Hepatocyte (in vitro differentiated cells): ENCODE measurements around the gene STARD9. TPM values are rescaled to one million over a fixed set of nuclear protein-coding genes. Genes with fewer than 3 reads are reported as not detected.
A peak's percentile ranks its signal among the peaks of the same experiment; 100 is the strongest.

Experiments
- DNase-seq: peaks from one replicate; pipeline ENCODE4 v3.0.0-alpha.2; 2016; ENCODE audit warnings: low spot score
- H2AFZ ChIP-seq: fragments of 200-600 bp; sonication (generic); 2 replicates; pipeline ENCODE4 v1.6.0; 2016; ENCODE audit warnings: antibody characterized with exemption, mild to moderate bottlenecking
- H3K27ac ChIP-seq: fragments of 200-600 bp; sonication (generic); 2 replicates; pipeline ENCODE4 v1.5.1; 2016; ENCODE audit warnings: mild to moderate bottlenecking
- H3K27me3 ChIP-seq: fragments of 200-600 bp; sonication (generic); 2 replicates; pipeline ENCODE4 v1.6.1; 2016
- H3K36me3 ChIP-seq: fragments of 200-600 bp; sonication (generic); replicated peaks from 2 replicates; pipeline ENCODE4 v1.5.1; 2016; ENCODE audit warnings: low read depth; ENCODE audit not compliant: insufficient read depth
- H3K4me1 ChIP-seq: fragments of 200-600 bp; sonication (generic); 2 replicates; pipeline ENCODE4 v1.5.1; 2016; ENCODE audit warnings: mild to moderate bottlenecking, moderate library complexity; ENCODE audit not compliant: insufficient read depth
- H3K4me2 ChIP-seq: fragments of 200-600 bp; sonication (generic); 2 replicates; pipeline ENCODE4 v1.6.0; 2016
- H3K4me3 ChIP-seq: fragments of 200-600 bp; sonication (generic); 2 replicates; pipeline ENCODE4 v1.5.1; 2016; ENCODE audit warnings: mild to moderate bottlenecking
- H3K79me2 ChIP-seq: fragments of 200-600 bp; sonication (generic); 2 replicates; pipeline ENCODE4 v1.6.0; 2017; ENCODE audit warnings: mild to moderate bottlenecking
- H3K9me2 ChIP-seq: fragments of 200-600 bp; sonication (generic); replicated peaks from 2 replicates; pipeline ENCODE4 v1.6.0; 2017; ENCODE audit warnings: mild to moderate bottlenecking; ENCODE audit not compliant: insufficient read depth
- H3K9me3 ChIP-seq: fragments of 200-600 bp; sonication (generic); 2 replicates; pipeline ENCODE4 v1.5.1; 2016; ENCODE audit warnings: low read depth, mild to moderate bottlenecking
- H4K20me1 ChIP-seq: fragments of 200-600 bp; sonication (generic); 2 replicates; pipeline ENCODE4 v1.6.0; 2016; ENCODE audit warnings: mild to moderate bottlenecking; ENCODE audit not compliant: insufficient read depth, poor library complexity, severe bottlenecking
- EZH2 ChIP-seq: fragments of 200-600 bp; sonication (generic); IDR thresholded peaks from 2 replicates; pipeline ENCODE4 v1.6.1; 2016; ENCODE audit warnings: antibody characterized with exemption, mild to moderate bottlenecking, borderline replicate concordance
- EZH2phosphoT487 ChIP-seq: fragments of 200-600 bp; sonication (generic); IDR thresholded peaks from one replicate; pipeline ENCODE4 v1.6.1; 2018; ENCODE audit warnings: antibody characterized with exemption, mild to moderate bottlenecking, low read depth, moderate library complexity; ENCODE audit not compliant: unreplicated experiment, severe bottlenecking
- WGBS: methylation state at CpG from one replicate; pipeline ENCODE4 v1.1.6; 2016; ENCODE audit warnings: low lambda C conversion rate; ENCODE audit errors: missing lambda C conversion rate; 5-methylcytosine and 5-hydroxymethylcytosine counted together
- polyA plus RNA-seq: library from polyadenylated mRNA; unstranded; fragments of >200 nt; fragmentation: Nextera tagmentation; extraction: Ambion mirVana; gene quantifications from 2 replicates; pipeline ENCODE4 v1.2.1, GENCODE V29; 2016
- total RNA-seq: library from RNA; depleted of rRNA; stranded (reverse); fragments of >200 nt; gene quantifications from 2 replicates; pipeline ENCODE4 v1.2.3, GENCODE V29; 2014
- TF ChIP-seq, protein P1 (sequence below): fragments of 200-600 bp; sonication (generic); IDR thresholded peaks from 2 replicates; pipeline ENCODE4 v1.5.1; 2016; ENCODE audit warnings: antibody characterized with exemption, mild to moderate bottlenecking; ENCODE audit not compliant: poor library complexity

STARD9 gene
- total and polyA plus RNA-seq, 2 experiments from 2014 or later, result 0.50 to 3.0 TPM

DNA sequence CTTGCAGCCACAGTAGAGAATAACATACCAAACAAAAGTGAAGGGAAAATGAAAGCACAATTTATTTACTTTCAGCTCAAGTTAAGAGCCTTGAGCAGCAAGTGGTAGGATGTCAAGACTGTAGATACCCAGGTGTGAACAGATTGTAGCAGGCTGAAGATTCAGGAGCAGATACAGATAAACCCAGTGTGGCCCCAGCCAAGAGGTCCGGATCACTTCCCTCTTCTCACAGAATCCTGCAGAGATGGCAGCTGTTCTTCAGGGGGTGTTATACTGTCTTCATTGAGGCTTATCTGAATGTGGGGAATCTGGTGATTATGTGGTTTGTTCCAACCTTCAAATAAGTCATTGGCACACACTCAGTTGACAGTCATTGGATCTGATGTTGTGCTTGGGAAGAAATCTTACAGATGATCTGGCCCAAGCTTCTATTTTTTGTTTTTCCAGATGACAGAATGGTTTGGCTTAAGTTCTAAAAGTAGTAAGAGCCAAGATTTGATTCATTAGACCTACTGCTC is 2.2 kb downstream of the STARD9 start:
- H3K9me2 ChIP-seq, result no peaks in the 10 kb centered on the region
- WGBS, result 29% methylated on average over 1 of the region's 1 CpG
- H3K27ac ChIP-seq, result no peak overlapping the region
- peaks cover 43% of the 10 kb centered on the region for H3K27me3 ChIP-seq
- H2AFZ ChIP-seq, result no peak overlapping the region
- TF ChIP-seq EZH2 (no peak), EZH2phosphoT487 (no peak)
- TF ChIP-seq, protein P1, sequence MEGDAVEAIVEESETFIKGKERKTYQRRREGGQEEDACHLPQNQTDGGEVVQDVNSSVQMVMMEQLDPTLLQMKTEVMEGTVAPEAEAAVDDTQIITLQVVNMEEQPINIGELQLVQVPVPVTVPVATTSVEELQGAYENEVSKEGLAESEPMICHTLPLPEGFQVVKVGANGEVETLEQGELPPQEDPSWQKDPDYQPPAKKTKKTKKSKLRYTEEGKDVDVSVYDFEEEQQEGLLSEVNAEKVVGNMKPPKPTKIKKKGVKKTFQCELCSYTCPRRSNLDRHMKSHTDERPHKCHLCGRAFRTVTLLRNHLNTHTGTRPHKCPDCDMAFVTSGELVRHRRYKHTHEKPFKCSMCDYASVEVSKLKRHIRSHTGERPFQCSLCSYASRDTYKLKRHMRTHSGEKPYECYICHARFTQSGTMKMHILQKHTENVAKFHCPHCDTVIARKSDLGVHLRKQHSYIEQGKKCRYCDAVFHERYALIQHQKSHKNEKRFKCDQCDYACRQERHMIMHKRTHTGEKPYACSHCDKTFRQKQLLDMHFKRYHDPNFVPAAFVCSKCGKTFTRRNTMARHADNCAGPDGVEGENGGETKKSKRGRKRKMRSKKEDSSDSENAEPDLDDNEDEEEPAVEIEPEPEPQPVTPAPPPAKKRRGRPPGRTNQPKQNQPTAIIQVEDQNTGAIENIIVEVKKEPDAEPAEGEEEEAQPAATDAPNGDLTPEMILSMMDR, result no peak
- DNase-seq, result no peak
- no peaks in the 10 kb centered on the region for H3K9me3 ChIP-seq
- H4K20me1 ChIP-seq, result no peaks in the 10 kb centered on the region
- peak overlapping the region; percentile 43 for H3K4me2 ChIP-seq
- no peak overlapping the region for H3K4me3 ChIP-seq
- H3K79me2 ChIP-seq, result peaks cover 9% of the 10 kb centered on the region
- peaks cover 11% of the 10 kb centered on the region for H3K4me1 ChIP-seq
- H3K36me3 ChIP-seq, result no peaks in the 10 kb centered on the region

DNA sequence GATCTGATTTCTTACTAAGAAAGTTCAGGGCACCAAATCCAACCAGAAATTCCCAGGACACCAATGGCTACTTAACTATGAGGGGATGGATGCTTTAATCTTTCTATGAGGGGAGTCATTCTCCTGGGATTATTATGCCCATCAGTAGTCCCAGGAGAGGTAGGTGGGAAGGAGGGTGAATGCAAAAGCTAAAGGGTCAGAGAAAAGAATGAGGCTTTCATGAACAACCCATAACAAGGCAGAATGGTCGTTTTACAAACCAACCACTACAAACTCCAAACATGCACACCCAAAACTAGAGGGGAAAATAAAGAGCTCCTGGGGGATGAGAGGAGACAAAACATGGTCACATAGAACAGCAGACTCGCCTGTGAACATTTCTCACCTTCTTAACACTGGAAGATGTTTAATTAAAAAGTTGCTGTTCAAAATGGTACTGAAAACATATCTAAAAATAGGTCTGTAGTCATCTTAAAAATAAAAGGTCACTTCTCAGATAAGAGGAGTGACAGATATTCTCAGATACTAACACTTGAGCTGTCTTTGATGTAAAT is 3.7 kb downstream of the STARD9 start:
- H3K4me2 ChIP-seq, result no peak overlapping the region
- H3K79me2 ChIP-seq, result peaks cover 9% of the 10 kb centered on the region
- no peaks in the 10 kb centered on the region for H3K36me3 ChIP-seq
- no peak for TF ChIP-seq EZH2phosphoT487
- TF ChIP-seq, protein P1, result no peak
- TF ChIP-seq EZH2, result no peak
- no peaks in the 10 kb centered on the region for H3K9me3 ChIP-seq
- DNase-seq, result no peak
- no peak overlapping the region for H2AFZ ChIP-seq
- no peak overlapping the region for H3K27ac ChIP-seq
- H3K4me3 ChIP-seq, result no peak overlapping the region
- H3K9me2 ChIP-seq, result no peaks in the 10 kb centered on the region
- peaks cover 11% of the 10 kb centered on the region for H3K4me1 ChIP-seq
- H3K27me3 ChIP-seq, result peaks cover 48% of the 10 kb centered on the region
- 85% methylated on average over 2 of the region's 2 CpGs for WGBS
- H4K20me1 ChIP-seq, result no peaks in the 10 kb centered on the region

DNA sequence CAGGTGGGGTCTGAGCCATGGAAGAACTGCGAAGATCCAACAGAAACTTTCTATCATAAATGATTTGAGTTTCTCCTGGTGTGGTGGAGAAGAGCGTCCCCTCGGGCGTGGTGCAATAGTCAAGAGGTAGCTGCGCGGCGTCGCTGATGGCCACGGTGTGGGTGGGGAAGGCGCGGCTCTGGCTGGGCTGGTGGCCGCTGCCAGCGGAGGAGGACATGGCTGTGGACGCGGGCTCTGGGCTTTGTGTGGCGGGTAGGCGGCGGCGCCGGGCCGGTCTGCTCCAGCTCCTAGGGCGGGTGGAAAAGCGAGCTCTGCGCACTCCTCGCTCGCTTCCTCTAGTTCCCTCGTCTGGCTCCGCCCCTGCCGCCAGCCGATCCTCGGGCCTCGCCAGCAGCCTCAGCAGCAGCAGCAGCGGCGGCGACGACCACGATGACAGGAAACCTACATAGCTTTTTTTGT is 5.9 kb downstream of the STARD9 start:
- Histone ChIP-seq H3K79me2 (peaks cover 6% of the 10 kb centered on the region), H3K9me3 (no peaks in the 10 kb centered on the region), H3K4me1 (peaks cover 6% of the 10 kb centered on the region), H3K36me3 (no peaks in the 10 kb centered on the region), H3K27me3 (peaks cover 44% of the 10 kb centered on the region), H3K4me2 (peak overlapping the region; percentile 82), H3K27ac (no peak overlapping the region), H3K9me2 (no peaks in the 10 kb centered on the region), H2AFZ (peak overlapping the region; percentile 32), H3K4me3 (no peak overlapping the region), H4K20me1 (no peaks in the 10 kb centered on the region)
- peak; percentile 93 for DNase-seq
- TF ChIP-seq EZH2, result no peak
- TF ChIP-seq, protein P1, result no peak
- no peak for TF ChIP-seq EZH2phosphoT487
- 4% methylated on average over 37 of the region's 37 CpGs for WGBS
